Measurements from ENCODE around the gene NDUFS3.
A peak's percentile ranks its signal among the peaks of the same experiment; 100 is the strongest.

NDUFS3 gene

DNA sequence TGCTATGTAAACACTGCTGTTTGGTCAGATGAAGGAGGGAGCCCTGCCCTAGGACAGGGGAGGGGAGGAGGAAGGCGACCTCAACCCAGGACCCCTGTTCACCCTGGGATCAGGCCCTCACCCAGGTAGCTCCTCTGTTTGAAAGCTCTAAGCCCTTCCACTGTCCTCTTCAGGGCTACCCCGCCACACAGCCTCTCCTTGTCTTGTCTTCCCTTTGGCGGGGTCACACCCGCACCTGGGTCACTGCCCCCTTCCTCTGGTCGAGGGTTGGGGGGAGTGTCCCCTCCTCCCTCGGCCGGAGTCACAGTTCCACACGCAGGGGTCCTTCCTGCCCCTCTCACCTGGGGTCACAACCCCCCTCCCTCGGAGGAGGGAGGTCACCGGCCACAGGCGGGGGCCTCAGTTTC lies 13.9 kb upstream of the NDUFS3 start:
- peaks cover 21% of the 10 kb centered on the region for H3K79me2 ChIP-seq (ENCODE audit: insufficient read depth, low read length)
- peak overlapping the region; percentile 65 for H3K27ac ChIP-seq (ENCODE audit: low read depth, low read length, poor library complexity, severe bottlenecking)
- H3K4me3 ChIP-seq (ENCODE audit: low read depth, low read length, poor library complexity, severe bottlenecking): peak overlapping the region; percentile 87
- 0 out of 2 replicates have a peak overlapping the region, but pooled peaks have one; percentile 45 for H2AFZ ChIP-seq (ENCODE audit: low read length)
- no peaks in the 10 kb centered on the region for H4K20me1 ChIP-seq (ENCODE audit: insufficient read depth, low read length)
- H3K4me1 ChIP-seq (ENCODE audit: insufficient read depth, low read length, severe bottlenecking): peaks cover 23% of the 10 kb centered on the region
- peak overlapping the region; percentile 93 for H3K4me2 ChIP-seq (ENCODE audit: low read length)
- H3K36me3 ChIP-seq (ENCODE audit: insufficient read depth, low read length): peaks cover 15% of the 10 kb centered on the region
- H3K9ac ChIP-seq (ENCODE audit: low read length): peak overlapping the region; percentile 86
- no peaks in the 10 kb centered on the region for H3F3A ChIP-seq (ENCODE audit: insufficient read depth, low read length)
- TF ChIP-seq EZH2 (IDR thresholded peaks at IDR 0.05; ENCODE audit: borderline replicate concordance, low read length) (no peak), CTCF (IDR thresholded peaks at IDR 0.05; ENCODE audit: low read length) (no peak)
- H3K9me2 ChIP-seq (ENCODE audit: low read depth, low read length): no peaks in the 10 kb centered on the region
- no peaks in the 10 kb centered on the region for H3K27me3 ChIP-seq (ENCODE audit: insufficient read depth, low read length)
- no peaks in the 10 kb centered on the region for H3K9me3 ChIP-seq (ENCODE audit: low read length)

- H3K27ac ChIP-seq (ENCODE audit: low read depth, low read length, poor library complexity, severe bottlenecking): peak within 1 kb of the TSS; percentile 65
- 0 out of 2 replicates have a peak within 1 kb of the TSS, but pooled peaks have one; percentile 45 for H2AFZ ChIP-seq (ENCODE audit: low read length)
- H3K9me3 ChIP-seq (ENCODE audit: low read length): no peaks in the 10 kb centered on the region
- no peaks in the 10 kb centered on the region for H3K27me3 ChIP-seq (ENCODE audit: insufficient read depth, low read length)
- H3K4me2 ChIP-seq (ENCODE audit: low read length): peak within 1 kb of the TSS; percentile 93
- H3K4me1 ChIP-seq (ENCODE audit: insufficient read depth, low read length, severe bottlenecking): peaks cover 23% of the 10 kb centered on the region
- peak within 1 kb of the TSS; percentile 86 for H3K9ac ChIP-seq (ENCODE audit: low read length)
- H3K9me2 ChIP-seq (ENCODE audit: low read depth, low read length): no peaks in the 10 kb centered on the region
- 0 out of 2 replicates have a peak, but pooled peaks cover 5% of the 10 kb centered on the region for H3F3A ChIP-seq (ENCODE audit: insufficient read depth, low read length)
- TF ChIP-seq EZH2 (IDR thresholded peaks at IDR 0.05; ENCODE audit: borderline replicate concordance, low read length) (no peak), CTCF (IDR thresholded peaks at IDR 0.05; ENCODE audit: low read length) (no peak)
- peaks cover 21% of the 10 kb centered on the region for H3K36me3 ChIP-seq (ENCODE audit: insufficient read depth, low read length)
- H3K79me2 ChIP-seq (ENCODE audit: insufficient read depth, low read length): peaks cover 21% of the 10 kb centered on the region
- H3K4me3 ChIP-seq (ENCODE audit: low read depth, low read length, poor library complexity, severe bottlenecking): peak within 1 kb of the TSS; percentile 87
- no peaks in the 10 kb centered on the region for H4K20me1 ChIP-seq (ENCODE audit: insufficient read depth, low read length)
These were observed 13.3 kb upstream of the NDUFS3 start, which contains the start of gene PTPMT1 for GRCh38 chr11:47565340-47566148. Gene PTPMT1, plus strand, starts transcription at chr11:47565599. Its CDS starts 24 bp downstream, at chr11:47565623.

DNA sequence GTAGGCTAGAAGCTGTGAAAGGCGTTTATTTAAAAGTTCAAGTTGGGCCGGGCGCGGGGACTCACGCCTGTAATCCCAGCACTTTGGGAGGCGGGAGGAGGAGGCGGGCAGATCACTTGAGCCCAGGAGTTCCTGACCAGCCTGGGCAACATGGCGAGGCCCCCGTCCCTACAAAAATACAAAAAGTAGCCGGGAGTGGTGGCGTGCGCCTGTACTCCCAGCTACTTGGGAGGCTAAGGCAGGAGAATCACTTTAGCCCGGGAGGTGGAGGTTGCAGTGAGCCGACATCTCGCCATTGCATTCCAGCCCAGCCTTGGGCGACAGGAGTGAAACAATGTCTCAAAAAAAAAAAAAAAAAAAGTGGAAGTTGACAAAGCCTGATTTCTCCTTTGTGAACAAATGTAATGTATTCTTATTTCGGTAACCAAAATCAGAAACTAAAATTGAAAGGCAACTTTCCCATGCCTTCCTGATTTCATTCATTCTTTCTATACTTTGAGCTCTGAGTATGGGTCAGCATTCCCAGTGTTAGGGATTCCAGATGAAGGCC lies 12.7 kb upstream of the NDUFS3 start:
- Histone ChIP-seq H3K4me2 (ENCODE audit: low read length) (peak overlapping the region; percentile 93), H3K27me3 (ENCODE audit: insufficient read depth, low read length) (no peaks in the 10 kb centered on the region), H3K9me3 (ENCODE audit: low read length) (no peaks in the 10 kb centered on the region), H2AFZ (ENCODE audit: low read length) (no peak overlapping the region), H4K20me1 (ENCODE audit: insufficient read depth, low read length) (no peaks in the 10 kb centered on the region), H3K36me3 (ENCODE audit: insufficient read depth, low read length) (peaks cover 28% of the 10 kb centered on the region), H3K4me3 (ENCODE audit: low read depth, low read length, poor library complexity, severe bottlenecking) (peak overlapping the region; percentile 87), H3K79me2 (ENCODE audit: insufficient read depth, low read length) (peaks cover 21% of the 10 kb centered on the region), H3K4me1 (ENCODE audit: insufficient read depth, low read length, severe bottlenecking) (peaks cover 23% of the 10 kb centered on the region), H3K9me2 (ENCODE audit: low read depth, low read length) (no peaks in the 10 kb centered on the region), H3K9ac (ENCODE audit: low read length) (peak overlapping the region; percentile 86), H3F3A (ENCODE audit: insufficient read depth, low read length) (0 out of 2 replicates have a peak, but pooled peaks cover 5% of the 10 kb centered on the region), H3K27ac (ENCODE audit: low read depth, low read length, poor library complexity, severe bottlenecking) (peak overlapping the region; percentile 55)
- TF ChIP-seq CTCF (IDR thresholded peaks at IDR 0.05; ENCODE audit: low read length) (no peak), EZH2 (IDR thresholded peaks at IDR 0.05; ENCODE audit: borderline replicate concordance, low read length) (no peak)
